HG02623 (cell line): ENCODE data around the gene GALNT9.

Experiments used
- ATAC-seq: cut with Tn5 transposase; IDR thresholded peaks from one replicate; pipeline ENCODE4 v1.9.1; 2021; ENCODE audit warnings: moderate library complexity; ENCODE audit not compliant: unreplicated experiment

The GALNT9 gene

DNA sequence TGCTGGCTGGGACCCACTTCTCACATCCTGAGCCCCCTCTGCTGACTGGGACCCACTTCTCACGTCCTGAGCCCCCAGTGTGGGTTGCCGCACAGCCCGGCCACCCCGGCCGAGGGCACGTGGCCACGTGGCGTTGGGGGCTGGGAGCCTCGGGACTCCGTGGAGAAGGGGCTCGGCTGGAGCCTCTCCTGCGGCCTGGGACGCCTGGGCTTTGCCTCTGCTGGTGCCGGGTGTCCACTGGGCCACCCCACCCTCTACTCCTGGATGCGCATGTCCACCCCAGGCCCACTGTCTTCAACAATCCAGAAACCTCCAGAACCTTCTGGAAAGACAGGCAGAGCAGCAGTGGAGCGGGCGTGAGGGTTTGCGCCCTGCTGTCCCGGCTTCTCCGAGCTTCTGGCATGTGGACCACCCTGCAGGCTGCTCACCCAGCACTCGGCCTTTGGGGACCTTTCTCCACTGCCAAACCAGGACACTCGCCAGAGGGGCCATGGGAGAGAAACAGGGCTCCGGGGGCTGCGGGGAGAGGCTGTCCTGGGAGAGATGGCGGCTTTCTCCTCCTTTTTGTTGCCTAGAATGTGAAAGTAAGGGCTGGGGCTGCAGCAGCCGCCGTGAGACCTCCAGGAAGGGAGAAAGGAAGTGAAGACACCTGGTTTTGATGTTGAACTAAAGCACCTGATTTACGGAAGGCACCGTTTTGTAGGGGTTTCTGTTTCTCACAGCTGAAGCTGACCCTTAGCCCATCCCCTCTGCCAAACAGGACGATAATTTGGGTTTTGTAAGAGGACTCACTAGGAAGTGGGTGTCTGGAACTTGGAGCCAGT is 155.2 kb downstream of the GALNT9 start:
- no peak for ATAC-seq

GRCh38 chr12:132173135-132174014 is 156.0 kb downstream of the GALNT9 start:
- ATAC-seq, result no peak

DNA sequence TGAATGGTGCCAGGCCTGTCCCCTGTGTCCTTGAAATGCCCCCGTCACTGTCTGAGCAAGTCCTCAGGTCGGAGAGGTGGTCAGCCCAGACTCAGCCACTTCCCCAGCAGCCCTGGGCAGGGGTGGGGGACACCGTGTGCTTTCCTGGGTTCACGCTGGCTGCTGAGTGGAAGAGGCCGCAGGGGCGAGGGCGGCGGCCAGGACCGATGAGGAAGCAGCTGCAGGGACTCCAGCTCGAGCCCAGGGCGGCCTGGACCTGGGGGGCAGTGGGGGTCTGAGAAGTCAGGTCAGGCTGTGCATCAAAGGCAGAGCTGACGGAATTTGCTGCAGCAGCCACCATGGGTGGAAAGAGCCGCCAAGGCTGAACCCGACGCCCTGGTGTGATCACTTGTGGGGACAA is 156.8 kb downstream of the GALNT9 start:
- ATAC-seq, result no peak

- no peak for ATAC-seq
Measured at GRCh38 chr12:132171968-132172521, 157.3 kb downstream of the GALNT9 start.

- no peak for ATAC-seq
Measured at GRCh38 chr12:132171293-132171967, 158.0 kb downstream of the GALNT9 start.

DNA sequence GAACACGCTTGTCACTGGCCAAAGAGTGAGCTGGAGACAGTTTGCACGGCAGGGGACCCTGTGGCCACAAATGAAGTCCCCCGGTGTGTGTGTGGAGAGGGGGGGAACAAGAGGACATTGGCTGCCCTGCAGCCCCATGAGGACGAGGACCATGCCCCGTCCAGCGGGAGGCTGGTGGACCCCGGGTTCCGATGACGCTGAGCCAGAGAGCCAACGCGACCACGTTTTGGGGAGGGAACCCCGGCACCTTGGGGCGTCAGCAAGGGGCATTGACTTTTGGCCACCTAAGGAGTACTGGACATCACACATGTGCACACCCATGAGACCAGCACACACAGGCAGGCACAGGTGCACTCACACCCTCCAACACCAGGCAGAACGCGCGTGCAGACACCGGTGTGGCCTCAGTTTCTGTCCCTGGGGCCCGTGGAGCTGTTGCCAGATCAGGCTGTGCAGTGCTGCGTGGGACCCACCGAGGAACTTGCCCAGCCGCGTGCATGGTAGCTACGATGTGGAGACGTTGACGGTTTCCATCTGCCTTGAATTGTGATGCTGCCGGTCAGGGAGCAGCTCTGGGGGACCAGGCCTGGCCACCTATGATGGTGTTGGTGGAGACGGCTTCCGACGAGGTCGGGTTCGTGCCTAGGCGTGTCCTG is 158.6 kb downstream of the GALNT9 start:
- ATAC-seq, result no peak

DNA sequence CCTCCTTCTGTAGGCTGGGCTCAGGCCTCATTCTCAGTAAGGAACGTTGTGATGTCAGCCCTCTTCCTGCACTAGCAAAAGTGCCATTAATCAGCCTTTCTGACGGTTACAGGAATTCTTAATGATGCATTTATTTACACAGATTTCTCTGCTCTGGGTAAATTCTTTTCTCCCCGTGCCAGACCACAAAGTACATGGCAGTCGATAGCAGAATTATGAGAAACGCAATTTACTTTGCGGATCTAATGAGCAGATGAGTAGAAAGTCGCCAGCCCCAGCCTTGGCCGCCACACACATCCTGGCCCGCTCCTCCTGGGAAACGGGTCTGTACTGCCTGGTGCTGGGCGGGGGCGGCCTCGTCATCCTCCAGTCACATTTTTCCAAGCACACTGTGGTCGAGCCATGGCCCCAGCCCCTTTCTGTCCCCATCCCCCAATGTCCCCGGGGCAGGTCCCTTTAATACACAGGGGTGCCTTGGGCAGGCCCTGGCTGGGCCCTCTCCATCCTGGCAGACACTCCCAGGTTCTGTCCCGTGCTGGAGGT is 159.2 kb downstream of the GALNT9 start:
- ATAC-seq, result no peak

- no peak for ATAC-seq
Measured at GRCh38 chr12:132169376-132169775, 160.0 kb downstream of the GALNT9 start.

GRCh38 chr12:132168311-132169031 is 160.9 kb downstream of the GALNT9 start:
- ATAC-seq, result no peak

GRCh38 chr12:132167611-132168310 is 161.6 kb downstream of the GALNT9 start:
- no peak for ATAC-seq

DNA sequence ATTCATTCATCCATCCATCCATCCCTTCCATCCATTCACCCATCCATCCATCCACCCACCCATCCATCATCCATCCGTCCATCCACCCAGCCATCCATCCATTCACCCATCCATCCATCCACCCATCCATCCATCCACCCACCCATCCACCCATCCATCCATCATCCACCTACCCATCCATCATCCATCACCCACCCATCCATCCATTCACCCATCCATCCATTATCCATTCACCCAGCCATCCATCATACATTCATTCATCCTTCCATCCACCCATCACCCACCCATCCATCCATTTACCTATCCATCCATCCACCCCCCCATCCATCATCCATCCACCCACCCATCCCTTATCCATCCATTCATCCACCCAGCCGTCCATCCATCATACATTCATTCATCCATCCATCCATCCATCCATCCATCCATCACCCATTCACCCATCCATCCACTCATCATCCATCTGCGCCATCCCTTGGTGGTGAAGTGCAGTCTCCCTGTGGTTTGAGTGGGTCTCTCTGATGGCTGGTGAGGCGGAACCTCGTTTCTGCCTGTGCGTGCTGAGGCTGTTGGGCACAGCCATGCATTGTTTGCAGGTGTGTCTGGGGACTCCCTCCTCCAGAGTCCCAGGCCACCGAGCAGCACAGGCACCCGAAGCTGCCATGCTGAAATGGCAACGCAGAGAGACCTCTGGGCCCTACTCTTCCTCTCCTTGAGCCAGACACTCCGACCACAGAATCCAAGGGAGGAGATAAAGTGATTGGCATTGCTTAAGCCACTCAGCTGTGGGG is 162.4 kb downstream of the GALNT9 start:
- ATAC-seq, result no peak

DNA sequence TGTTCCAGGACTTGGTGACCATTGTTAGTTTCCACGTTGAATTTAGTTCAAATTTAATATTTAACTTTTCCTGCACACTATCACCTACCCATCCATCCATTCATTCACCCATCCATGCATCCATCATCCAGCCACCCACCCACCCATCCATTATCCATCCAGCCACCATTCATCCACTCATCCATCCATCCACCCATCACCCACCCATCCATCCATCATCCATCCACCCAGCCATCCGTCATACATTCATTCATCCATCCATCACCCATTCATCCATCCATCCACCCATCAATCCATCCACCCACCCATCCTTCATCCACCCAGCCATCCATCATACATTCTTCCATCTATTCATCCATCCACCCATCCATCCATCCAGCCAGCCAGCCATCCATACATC is 163.3 kb downstream of the GALNT9 start:
- no peak for ATAC-seq

- no peak for ATAC-seq
Measured at GRCh38 chr12:132165584-132165983, 163.8 kb downstream of the GALNT9 start.

GRCh38 chr12:132164426-132164825 is 165.0 kb downstream of the GALNT9 start:
- no peak for ATAC-seq

GRCh38 chr12:132163911-132164288 is 165.5 kb downstream of the GALNT9 start:
- ATAC-seq, result no peak

GRCh38 chr12:132163041-132163910 is 166.1 kb downstream of the GALNT9 start:
- no peak for ATAC-seq

- ATAC-seq, result no peak
Measured at GRCh38 chr12:132162508-132163031, 166.8 kb downstream of the GALNT9 start.
